ENCODE data around the gene WDSUB1.

WDSUB1 gene

GRCh38 chr2:159214325-159214865 is 72.1 kb downstream of the WDSUB1 start:
- TF ChIP-seq TAF1 (IDR thresholded peaks at IDR 0.05; ENCODE audit: borderline replicate concordance, insufficient read depth, low read length): no peak
- no peak for TF ChIP-seq SIN3A (IDR thresholded peaks at IDR 0.05; ENCODE audit: borderline replicate concordance, insufficient read depth, low read length)
- no peak for TF ChIP-seq REST (IDR thresholded peaks at IDR 0.05; ENCODE audit: insufficient read depth in 1 of 2, low read depth in 2 of 2, low read length in 2 of 2)
- no peak for TF ChIP-seq FOXP2 (optimal IDR thresholded peaks at IDR 0.05; ENCODE audit: borderline replicate concordance, extremely low read depth, extremely low read length, insufficient read depth)
- no peak for TF ChIP-seq POLR2AphosphoS5 (IDR thresholded peaks at IDR 0.05; ENCODE audit: low read depth, low read length)

GRCh38 chr2:159213296-159213695 is 73.2 kb downstream of the WDSUB1 start:
- no peak for TF ChIP-seq REST (IDR thresholded peaks at IDR 0.05; ENCODE audit: insufficient read depth in 1 of 2, low read depth in 2 of 2, low read length in 2 of 2)
- TF ChIP-seq TAF1 (IDR thresholded peaks at IDR 0.05; ENCODE audit: borderline replicate concordance, insufficient read depth, low read length): no peak
- TF ChIP-seq POLR2AphosphoS5 (IDR thresholded peaks at IDR 0.05; ENCODE audit: low read depth, low read length): no peak
- TF ChIP-seq FOXP2 (optimal IDR thresholded peaks at IDR 0.05; ENCODE audit: borderline replicate concordance, extremely low read depth, extremely low read length, insufficient read depth): no peak
- no peak for TF ChIP-seq SIN3A (IDR thresholded peaks at IDR 0.05; ENCODE audit: borderline replicate concordance, insufficient read depth, low read length)

GRCh38 chr2:159211447-159212396 is 74.8 kb downstream of the WDSUB1 start:
- TF ChIP-seq REST (IDR thresholded peaks at IDR 0.05; ENCODE audit: insufficient read depth in 1 of 2, low read depth in 2 of 2, low read length in 2 of 2) (no peak), TAF1 (IDR thresholded peaks at IDR 0.05; ENCODE audit: borderline replicate concordance, insufficient read depth, low read length) (no peak), SIN3A (IDR thresholded peaks at IDR 0.05; ENCODE audit: borderline replicate concordance, insufficient read depth, low read length) (no peak), FOXP2 (optimal IDR thresholded peaks at IDR 0.05; ENCODE audit: borderline replicate concordance, extremely low read depth, extremely low read length, insufficient read depth) (no peak), POLR2AphosphoS5 (IDR thresholded peaks at IDR 0.05; ENCODE audit: low read depth, low read length) (no peak)

- TF ChIP-seq TAF1 (IDR thresholded peaks at IDR 0.05; ENCODE audit: borderline replicate concordance, insufficient read depth, low read length) (no peak), FOXP2 (optimal IDR thresholded peaks at IDR 0.05; ENCODE audit: borderline replicate concordance, extremely low read depth, extremely low read length, insufficient read depth) (no peak), POLR2AphosphoS5 (IDR thresholded peaks at IDR 0.05; ENCODE audit: low read depth, low read length) (no peak), SIN3A (IDR thresholded peaks at IDR 0.05; ENCODE audit: borderline replicate concordance, insufficient read depth, low read length) (no peak), REST (IDR thresholded peaks at IDR 0.05; ENCODE audit: insufficient read depth in 1 of 2, low read depth in 2 of 2, low read length in 2 of 2) (no peak)
These were observed 76.9 kb downstream of the WDSUB1 start for GRCh38 chr2:159209341-159210306.
